Measurements from ENCODE around the gene LIPI. TPM values are rescaled to one million over a fixed set of nuclear protein-coding genes. Genes with fewer than 3 reads are reported as not detected.

The LIPI gene
- total RNA-seq, 4 donors from 2014 or later = not detected

DNA sequence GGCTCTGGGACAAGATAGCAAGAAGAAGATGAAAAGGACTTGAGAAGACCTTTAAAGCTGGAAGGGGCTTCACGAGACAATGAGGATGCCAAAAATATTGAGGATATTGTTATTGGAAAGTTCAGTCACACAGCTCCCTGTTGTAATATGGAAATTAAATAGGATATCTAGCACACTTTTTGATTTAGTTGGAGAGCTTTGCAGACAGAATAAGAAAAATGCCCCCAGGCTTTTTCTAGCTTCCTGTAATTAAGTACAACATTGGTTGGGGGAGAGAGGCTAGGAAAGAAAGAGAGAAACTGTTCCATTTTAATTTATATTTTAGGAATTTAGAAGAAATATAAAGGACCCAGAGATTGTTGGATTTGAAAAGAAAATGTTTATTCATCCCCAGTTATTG is 32.7 kb upstream of the LIPI start:
- DNase-seq (ENCODE audit: low spot score) (no peak), ATAC-seq (ENCODE audit: low FRiP score) (no peak)
- TF ChIP-seq, protein P1, sequence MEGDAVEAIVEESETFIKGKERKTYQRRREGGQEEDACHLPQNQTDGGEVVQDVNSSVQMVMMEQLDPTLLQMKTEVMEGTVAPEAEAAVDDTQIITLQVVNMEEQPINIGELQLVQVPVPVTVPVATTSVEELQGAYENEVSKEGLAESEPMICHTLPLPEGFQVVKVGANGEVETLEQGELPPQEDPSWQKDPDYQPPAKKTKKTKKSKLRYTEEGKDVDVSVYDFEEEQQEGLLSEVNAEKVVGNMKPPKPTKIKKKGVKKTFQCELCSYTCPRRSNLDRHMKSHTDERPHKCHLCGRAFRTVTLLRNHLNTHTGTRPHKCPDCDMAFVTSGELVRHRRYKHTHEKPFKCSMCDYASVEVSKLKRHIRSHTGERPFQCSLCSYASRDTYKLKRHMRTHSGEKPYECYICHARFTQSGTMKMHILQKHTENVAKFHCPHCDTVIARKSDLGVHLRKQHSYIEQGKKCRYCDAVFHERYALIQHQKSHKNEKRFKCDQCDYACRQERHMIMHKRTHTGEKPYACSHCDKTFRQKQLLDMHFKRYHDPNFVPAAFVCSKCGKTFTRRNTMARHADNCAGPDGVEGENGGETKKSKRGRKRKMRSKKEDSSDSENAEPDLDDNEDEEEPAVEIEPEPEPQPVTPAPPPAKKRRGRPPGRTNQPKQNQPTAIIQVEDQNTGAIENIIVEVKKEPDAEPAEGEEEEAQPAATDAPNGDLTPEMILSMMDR (IDR thresholded peaks at IDR 0.05) = no peak

DNA sequence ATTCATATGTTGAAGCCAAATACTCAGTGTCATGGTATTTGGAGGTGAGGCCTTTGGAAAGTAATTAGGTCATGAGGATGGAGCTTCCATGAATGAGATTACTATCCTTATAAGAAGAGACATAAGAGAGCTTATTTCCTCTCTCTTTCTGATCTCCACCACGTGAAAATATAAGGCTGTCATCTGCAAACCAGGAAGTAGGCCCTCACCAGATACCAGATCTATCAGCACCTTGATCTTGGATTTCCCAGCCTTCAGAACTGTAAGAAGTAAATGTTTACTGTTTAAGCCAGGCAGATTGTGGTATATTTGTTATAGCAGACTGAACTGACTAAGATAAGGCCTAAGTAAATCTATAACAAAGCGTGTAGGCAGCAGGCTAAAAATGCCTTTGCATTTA is 30.5 kb upstream of the LIPI start:
- no peak for DNase-seq (ENCODE audit: low spot score)
- ATAC-seq (ENCODE audit: low FRiP score) = no peak
- TF ChIP-seq, protein P1 (IDR thresholded peaks at IDR 0.05) = no peak

DNA sequence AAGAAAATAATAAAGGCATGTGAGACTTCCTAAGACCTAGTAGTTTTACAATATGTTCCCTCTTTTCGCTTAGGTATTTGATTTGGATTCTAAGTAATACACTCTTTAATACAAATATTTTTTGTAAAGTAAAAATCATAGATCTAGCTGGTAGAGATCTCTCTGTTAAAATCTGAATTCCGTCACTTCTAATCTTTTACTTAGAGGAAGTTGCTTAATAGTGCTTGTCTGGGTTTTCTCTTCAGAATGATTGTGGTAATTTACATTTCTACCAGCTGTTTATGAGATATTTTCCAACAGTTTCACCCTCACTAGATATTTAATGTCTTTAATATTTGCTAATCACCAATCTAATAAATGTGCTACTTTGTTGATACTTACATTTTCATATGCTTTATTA is 28.5 kb upstream of the LIPI start:
- ATAC-seq (ENCODE audit: low FRiP score) (no peak), DNase-seq (ENCODE audit: low spot score) (no peak)
- TF ChIP-seq, protein P1 (IDR thresholded peaks at IDR 0.05) = no peak

DNA sequence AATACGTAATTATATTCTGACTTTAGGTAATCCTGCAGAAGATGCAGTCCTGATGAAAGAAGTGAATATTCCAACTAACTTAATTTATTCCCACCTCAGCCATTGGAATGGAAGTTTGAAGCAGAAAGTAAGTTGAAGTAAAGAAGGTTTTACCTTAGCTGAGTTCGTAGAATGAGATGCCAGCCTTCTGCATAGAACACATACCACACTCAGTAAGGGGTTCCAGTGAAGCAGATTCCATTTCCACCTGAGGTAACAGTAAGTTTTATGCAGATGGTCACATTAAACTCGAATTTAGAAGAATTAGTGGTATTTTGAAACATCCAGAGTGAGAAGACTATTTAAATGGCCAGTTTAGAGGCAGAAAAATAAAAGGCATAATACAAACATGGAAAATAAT is 25.4 kb upstream of the LIPI start:
- no peak for ATAC-seq (ENCODE audit: low FRiP score)
- DNase-seq (ENCODE audit: low spot score) = no peak
- TF ChIP-seq, protein P1 (IDR thresholded peaks at IDR 0.05) = no peak

DNA sequence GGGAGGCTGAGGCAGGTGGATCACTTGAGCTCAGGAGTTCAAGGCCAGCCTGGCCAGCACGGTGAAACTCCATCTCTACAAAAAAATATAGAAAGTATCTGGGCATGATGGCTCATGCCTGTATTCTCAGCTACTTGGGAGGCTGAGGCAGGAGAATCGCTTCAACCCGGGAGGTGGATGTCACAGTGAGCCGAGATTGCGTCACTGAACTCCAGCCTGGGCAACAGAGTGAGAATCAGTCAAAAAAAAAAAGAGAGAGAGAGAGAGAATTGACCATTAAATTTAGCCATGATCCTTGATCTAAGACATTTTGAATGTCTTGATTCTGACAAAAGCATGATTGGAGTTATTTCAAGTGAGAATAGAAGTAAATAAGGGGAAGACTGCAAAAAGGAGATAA is 24.3 kb upstream of the LIPI start:
- no peak for ATAC-seq (ENCODE audit: low FRiP score)
- no peak for DNase-seq (ENCODE audit: low spot score)
- TF ChIP-seq, protein P1 (IDR thresholded peaks at IDR 0.05) = no peak

DNA sequence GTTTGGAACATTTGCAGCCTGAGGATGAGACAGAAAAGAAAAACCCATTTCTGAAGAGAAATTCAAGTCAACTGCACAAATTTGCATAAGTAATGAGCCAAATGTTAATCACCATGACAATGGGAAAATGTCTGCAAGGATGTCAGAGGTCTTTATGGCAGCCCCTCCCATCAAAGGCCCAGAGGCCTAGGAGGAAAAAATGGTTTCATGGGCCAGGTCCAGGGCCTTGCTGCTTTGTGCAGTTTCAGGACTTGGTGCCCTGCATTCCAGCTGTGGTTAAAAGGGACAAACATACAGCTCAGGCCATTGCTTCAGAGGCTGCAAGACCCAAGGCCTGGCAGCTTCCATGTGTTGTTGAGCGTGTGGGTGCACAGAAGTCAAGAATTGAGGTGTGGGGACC is 18.6 kb upstream of the LIPI start:
- ATAC-seq (ENCODE audit: low FRiP score) (no peak), DNase-seq (ENCODE audit: low spot score) (no peak)
- TF ChIP-seq, protein P1 (IDR thresholded peaks at IDR 0.05) = no peak

DNA sequence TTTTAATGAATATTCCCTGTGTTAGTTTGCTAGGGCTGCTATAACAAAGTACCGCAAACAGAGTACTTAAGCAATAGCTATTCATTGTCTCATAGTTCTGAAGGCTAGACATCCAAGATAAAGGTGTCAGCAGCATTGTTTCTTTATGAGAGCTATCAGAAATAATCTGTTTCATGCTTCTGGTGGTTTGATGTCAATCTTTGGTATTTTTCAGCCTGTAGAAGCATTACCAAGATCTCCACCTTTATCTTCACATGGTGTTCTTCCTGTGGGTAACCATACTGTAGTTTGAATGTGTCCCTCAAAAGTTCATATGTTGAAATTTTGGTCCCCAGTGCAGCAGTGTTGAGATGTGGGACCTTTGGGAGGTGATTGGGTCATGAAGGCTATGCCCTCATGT is 12.6 kb upstream of the LIPI start:
- DNase-seq (ENCODE audit: low spot score) (no peak), ATAC-seq (ENCODE audit: low FRiP score) (no peak)
- TF ChIP-seq, protein P1 (IDR thresholded peaks at IDR 0.05) = no peak
